Immature natural killer cell (primary cell): ENCODE data around the gene TGFBR3. TPM values are rescaled to one million over a fixed set of nuclear protein-coding genes. Genes with fewer than 3 reads are reported as not detected.

Source experiments
- DNase-seq, 3 donors: peaks; one replicate each; pipeline ENCODE4 v3.0.0; 2022; ENCODE audit warnings: mixed read lengths in 1 of 3
- H3K27ac Mint-ChIP-seq, 6 donors: one replicate each; pipeline ENCODE4 v1.8.0; 2020; ENCODE audit warnings: mixed read lengths in 6 of 6, mild to moderate bottlenecking in 5 of 6, inconsistent platforms in 4 of 6, moderate library complexity in 3 of 6
- H3K27me3 Mint-ChIP-seq, 3 donors: one replicate each; pipeline ENCODE4 v1.8.0; 2020 to 2021; ENCODE audit warnings: low read depth in 3 of 3, mild to moderate bottlenecking in 3 of 3, mixed read lengths in 3 of 3, moderate library complexity in 3 of 3, inconsistent platforms in 1 of 3
- H3K36me3 Mint-ChIP-seq, 3 donors: one replicate each; pipeline ENCODE4 v1.8.0; 2020; ENCODE audit warnings: mixed read lengths in 3 of 3, inconsistent platforms in 2 of 3, mild to moderate bottlenecking in 2 of 3
- H3K4me1 Mint-ChIP-seq, 2 donors: one replicate each; pipeline ENCODE4 v1.8.0; 2020; ENCODE audit warnings: inconsistent platforms in 2 of 2, mild to moderate bottlenecking in 2 of 2, mixed read lengths in 2 of 2, moderate library complexity in 1 of 2
- H3K4me3 Mint-ChIP-seq, 5 donors: one replicate each; pipeline ENCODE4 v1.8.0; 2020; ENCODE audit warnings: mild to moderate bottlenecking in 5 of 5, mixed read lengths in 5 of 5, inconsistent platforms in 3 of 5, moderate library complexity in 3 of 5
- H3K9me3 Mint-ChIP-seq, 6 donors: one replicate each; pipeline ENCODE4 v1.8.0; 2020; ENCODE audit warnings: mild to moderate bottlenecking in 6 of 6, mixed read lengths in 6 of 6, inconsistent platforms in 4 of 6, moderate library complexity in 3 of 6
- polyA plus RNA-seq, 3 donors: library from polyadenylated mRNA; unstranded; fragments of 300-500 nt; fragmentation: Illumina TruSeq; gene quantifications; one replicate each; pipeline ENCODE4 v1.2.3, GENCODE V29; 2021

Gene TGFBR3
- polyA plus RNA-seq, 3 donors from 2014 or later = 141 to 245 (median 183) TPM

DNA sequence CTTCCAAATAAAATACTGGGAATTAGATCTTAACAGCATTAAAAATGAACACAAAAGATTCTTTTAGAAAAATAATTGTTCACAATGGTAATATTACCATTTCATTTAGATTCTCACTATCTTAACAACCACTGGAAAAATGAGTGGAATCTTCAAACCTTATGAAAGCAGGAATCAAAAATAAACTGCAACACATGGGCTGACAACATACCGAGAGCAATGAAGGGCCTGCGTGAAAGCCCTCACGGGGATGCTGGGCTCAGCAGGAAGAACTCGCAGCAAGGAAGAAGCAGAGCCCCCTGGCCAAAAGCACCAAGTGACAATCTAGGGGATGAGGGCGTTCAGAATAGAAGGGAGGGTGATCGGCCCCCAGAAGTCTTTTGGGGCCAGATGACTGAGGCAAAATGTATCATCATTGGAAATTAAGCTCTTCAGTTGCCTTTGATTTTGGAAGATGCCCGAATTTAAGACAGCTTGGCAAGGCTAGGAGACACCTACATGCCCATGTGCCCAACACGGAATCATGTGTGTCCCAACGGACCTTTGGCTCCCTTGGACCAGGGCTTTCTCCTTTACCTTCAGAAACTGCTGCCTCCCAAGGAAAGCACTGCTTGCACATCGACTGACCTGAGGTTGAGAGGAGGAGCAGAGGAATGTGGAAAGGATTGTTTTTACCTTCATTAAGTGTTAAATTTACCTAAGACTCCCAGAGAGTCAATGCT, 103.9 kb downstream of the TGFBR3 start:
- Mint-ChIP-seq H3K4me1 (peaks cover 86% of the 10 kb centered on the region in 2 donors), H3K27ac (peak overlapping the region; percentile 16 to 76 (median 50)), H3K36me3 (peaks cover 17 to 51% (median 38%) of the 10 kb centered on the region in 3 donors), H3K9me3 (no peaks in the 10 kb centered on the region), H3K4me3 (no peak overlapping the region), H3K27me3 (peaks cover 3 to 8% (median 5%) of the 10 kb centered on the region in 3 donors)
- DNase-seq = no peak

GRCh38 chr1:91781371-91781825, 104.6 kb downstream of the TGFBR3 start:
- DNase-seq = no peak
- peaks cover 3 to 8% (median 5%) of the 10 kb centered on the region in 3 donors for H3K27me3 Mint-ChIP-seq
- peaks cover 17 to 51% (median 38%) of the 10 kb centered on the region in 3 donors for H3K36me3 Mint-ChIP-seq
- no peak overlapping the region for H3K4me3 Mint-ChIP-seq
- H3K9me3 Mint-ChIP-seq = no peaks in the 10 kb centered on the region
- H3K4me1 Mint-ChIP-seq = peaks cover 88 to 92% of the 10 kb centered on the region in 2 donors
- peak overlapping the region; percentile 22 to 84 (median 72) for H3K27ac Mint-ChIP-seq

- no peak overlapping the region for H3K4me3 Mint-ChIP-seq
These were observed 106.4 kb downstream of the TGFBR3 start for GRCh38 chr1:91779548-91780021.

GRCh38 chr1:91778964-91779363, 107.0 kb downstream of the TGFBR3 start:
- DNase-seq = no peak
- Mint-ChIP-seq H3K27me3 (peaks cover 2 to 8% (median 5%) of the 10 kb centered on the region in 3 donors), H3K27ac (peak overlapping the region; percentile 30 to 88 (median 68)), H3K36me3 (peaks cover 16 to 46% (median 33%) of the 10 kb centered on the region in 3 donors), H3K9me3 (no peaks in the 10 kb centered on the region), H3K4me1 (peaks cover 92 to 97% of the 10 kb centered on the region in 2 donors), H3K4me3 (peak overlapping the region in 1 of 5 donors; percentile 8)

More at GRCh38 chr1:91779548-91780021, 106.4 kb downstream of the TGFBR3 start:
- Mint-ChIP-seq H3K4me1 (peaks cover 94 to 97% of the 10 kb centered on the region in 2 donors), H3K27ac (peak overlapping the region in 5 of 6 donors; percentile 40 to 76 (median 67)), H3K9me3 (no peaks in the 10 kb centered on the region), H3K27me3 (peaks cover 2 to 8% (median 5%) of the 10 kb centered on the region in 3 donors), H3K36me3 (peaks cover 16 to 46% (median 33%) of the 10 kb centered on the region in 3 donors)
- no peak for DNase-seq

DNA sequence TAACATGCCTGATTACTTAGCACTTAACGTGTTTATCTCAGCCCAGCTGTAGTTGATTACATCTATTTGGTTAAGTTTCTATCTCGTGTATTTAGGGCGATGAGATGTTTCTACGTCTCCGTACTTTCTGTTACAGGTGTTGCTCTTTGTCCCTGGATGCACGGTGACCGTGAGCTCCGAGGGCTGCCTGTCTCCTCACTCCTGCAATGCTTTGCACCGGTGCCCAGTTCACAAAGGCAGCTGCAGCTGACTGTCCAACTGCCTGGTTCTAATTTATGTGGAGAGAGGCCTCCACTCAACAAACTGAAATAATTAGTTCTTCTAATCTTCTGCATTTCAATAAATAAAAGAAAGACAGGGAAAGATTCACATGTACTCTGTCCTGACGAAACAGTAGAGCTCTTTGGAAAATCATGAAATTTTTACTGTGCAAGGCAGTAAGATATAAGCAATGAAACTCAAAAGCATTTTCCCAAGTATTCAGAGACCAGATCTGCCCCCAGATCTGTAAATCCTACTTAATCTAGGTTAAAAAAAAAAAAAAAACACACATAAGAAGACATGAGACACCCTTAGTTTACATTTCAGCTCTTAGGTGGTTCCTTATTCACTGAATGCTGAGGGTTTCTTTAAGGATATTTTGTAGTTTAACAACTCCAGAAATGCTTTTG, 108.2 kb downstream of the TGFBR3 start:
- peak overlapping the region; percentile 17 to 87 (median 70) for H3K27ac Mint-ChIP-seq
- DNase-seq = no peak
- peaks cover 16 to 38% (median 26%) of the 10 kb centered on the region in 3 donors for H3K36me3 Mint-ChIP-seq
- H3K4me3 Mint-ChIP-seq = peak overlapping the region in 2 of 5 donors; percentile 10 to 14
- no peaks in the 10 kb centered on the region for H3K9me3 Mint-ChIP-seq
- peaks cover 2 to 8% (median 5%) of the 10 kb centered on the region in 3 donors for H3K27me3 Mint-ChIP-seq
- peaks cover 91 to 97% of the 10 kb centered on the region in 2 donors for H3K4me1 Mint-ChIP-seq

DNA sequence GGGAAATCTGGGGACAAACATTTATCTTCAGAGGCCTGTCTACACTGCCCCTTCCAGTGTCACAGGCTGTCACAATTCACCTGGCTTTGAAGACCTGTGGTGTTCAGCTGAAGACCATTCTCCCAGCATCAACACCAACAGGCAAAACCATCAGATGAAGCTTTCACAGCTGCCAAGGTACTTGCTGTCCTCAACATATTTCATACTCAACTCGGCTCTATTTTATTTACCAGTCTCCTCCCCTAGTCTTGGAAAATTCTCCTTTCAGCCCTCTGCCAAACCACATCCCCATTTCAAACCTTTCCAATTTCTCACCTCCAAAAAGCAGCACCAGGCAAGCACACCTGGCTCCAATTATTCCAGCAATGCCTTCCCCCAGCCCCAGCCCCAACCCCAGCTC, 108.8 kb downstream of the TGFBR3 start:
- no peak for DNase-seq
- Mint-ChIP-seq H3K27ac (peak overlapping the region; percentile 17 to 87 (median 70)), H3K9me3 (no peaks in the 10 kb centered on the region), H3K27me3 (peaks cover 2 to 8% (median 5%) of the 10 kb centered on the region in 3 donors), H3K4me1 (peaks cover 91 to 97% of the 10 kb centered on the region in 2 donors), H3K36me3 (peaks cover 16 to 34% (median 22%) of the 10 kb centered on the region in 3 donors), H3K4me3 (no peak overlapping the region)

GRCh38 chr1:91776068-91776794, 109.7 kb downstream of the TGFBR3 start:
- Mint-ChIP-seq H3K36me3 (peaks cover 8 to 28% (median 13%) of the 10 kb centered on the region in 3 donors), H3K4me1 (peaks cover 90 to 96% of the 10 kb centered on the region in 2 donors), H3K27me3 (peaks cover 0 to 8% (median 5%) of the 10 kb centered on the region in 3 donors), H3K4me3 (peak overlapping the region in 1 of 5 donors; percentile 1), H3K9me3 (no peaks in the 10 kb centered on the region), H3K27ac (peak overlapping the region; percentile 3 to 92 (median 76))
- no peak for DNase-seq

DNA sequence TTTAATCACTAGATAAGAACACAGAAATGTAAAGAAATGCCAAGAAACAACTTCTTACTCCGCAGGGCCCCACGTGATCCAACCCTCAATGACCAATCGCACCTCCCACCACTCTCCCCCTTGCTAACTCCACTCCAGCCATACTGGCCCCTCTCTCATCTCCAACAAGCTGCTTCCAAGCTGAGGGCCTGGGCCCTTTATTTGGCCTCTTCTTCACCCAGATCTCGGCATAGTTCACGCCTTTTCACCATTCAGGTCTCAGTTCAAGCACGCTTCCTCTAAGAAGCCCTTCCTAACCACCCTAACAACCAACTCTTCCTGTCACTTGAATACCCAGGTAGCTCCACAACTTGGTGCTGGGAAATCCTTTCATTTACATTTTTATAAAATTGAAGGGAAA, 110.7 kb downstream of the TGFBR3 start:
- Mint-ChIP-seq H3K36me3 (peaks cover 4 to 24% (median 9%) of the 10 kb centered on the region in 3 donors), H3K27me3 (peaks cover 0 to 5% (median 5%) of the 10 kb centered on the region in 3 donors), H3K4me3 (peak overlapping the region; percentile 53 to 64 (median 63)), H3K27ac (peak overlapping the region; percentile 66 to 92 (median 82)), H3K9me3 (no peaks in the 10 kb centered on the region), H3K4me1 (peaks cover 85 to 98% of the 10 kb centered on the region in 2 donors)
- no peak for DNase-seq

GRCh38 chr1:91774520-91775203, 111.3 kb downstream of the TGFBR3 start:
- Mint-ChIP-seq H3K27ac (peak overlapping the region; percentile 66 to 92 (median 82)), H3K36me3 (peaks cover 4 to 22% (median 15%) of the 10 kb centered on the region in 3 donors), H3K4me1 (peaks cover 86 to 98% of the 10 kb centered on the region in 2 donors), H3K4me3 (peak overlapping the region in 4 of 5 donors; percentile 53 to 64 (median 59)), H3K9me3 (no peaks in the 10 kb centered on the region), H3K27me3 (peaks cover 0 to 5% (median 2%) of the 10 kb centered on the region in 3 donors)
- DNase-seq = no peak

DNA sequence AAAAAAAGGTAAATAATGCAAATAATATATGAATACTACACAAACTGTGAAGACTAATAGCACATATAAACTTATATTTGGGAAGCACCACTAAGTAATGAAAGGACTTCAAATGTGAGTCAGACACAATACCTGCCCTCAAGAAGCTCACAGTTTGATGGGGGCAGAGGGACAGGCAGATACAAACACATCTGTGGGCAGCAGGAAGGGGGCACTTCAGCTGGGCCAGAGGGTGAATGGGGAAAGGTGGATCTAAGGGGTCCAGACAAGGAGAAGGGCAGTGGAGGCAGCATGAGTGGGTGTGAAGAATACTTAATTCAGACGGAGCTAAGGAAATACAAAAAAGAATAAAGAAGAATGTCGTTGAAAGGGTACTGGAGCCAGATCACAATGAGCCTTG, 114.2 kb downstream of the TGFBR3 start:
- Mint-ChIP-seq H3K9me3 (no peaks in the 10 kb centered on the region), H3K4me3 (peak overlapping the region in 1 of 5 donors; percentile 4), H3K4me1 (peaks cover 87 to 98% of the 10 kb centered on the region in 2 donors), H3K27ac (peak overlapping the region in 5 of 6 donors; percentile 16 to 80 (median 67)), H3K36me3 (peaks cover 12 to 21% (median 12%) of the 10 kb centered on the region in 3 donors), H3K27me3 (peaks cover 0 to 12% (median 5%) of the 10 kb centered on the region in 3 donors)
- no peak for DNase-seq

GRCh38 chr1:91770667-91771268, 115.2 kb downstream of the TGFBR3 start:
- H3K36me3 Mint-ChIP-seq = peaks cover 12 to 24% (median 15%) of the 10 kb centered on the region in 3 donors
- no peaks in the 10 kb centered on the region for H3K9me3 Mint-ChIP-seq
- peak overlapping the region in 2 of 6 donors; percentile 5 to 18 for H3K27ac Mint-ChIP-seq
- H3K4me3 Mint-ChIP-seq = no peak overlapping the region
- peaks cover 0 to 10% (median 8%) of the 10 kb centered on the region in 3 donors for H3K27me3 Mint-ChIP-seq
- no peak for DNase-seq
- peaks cover 87 to 98% of the 10 kb centered on the region in 2 donors for H3K4me1 Mint-ChIP-seq

DNA sequence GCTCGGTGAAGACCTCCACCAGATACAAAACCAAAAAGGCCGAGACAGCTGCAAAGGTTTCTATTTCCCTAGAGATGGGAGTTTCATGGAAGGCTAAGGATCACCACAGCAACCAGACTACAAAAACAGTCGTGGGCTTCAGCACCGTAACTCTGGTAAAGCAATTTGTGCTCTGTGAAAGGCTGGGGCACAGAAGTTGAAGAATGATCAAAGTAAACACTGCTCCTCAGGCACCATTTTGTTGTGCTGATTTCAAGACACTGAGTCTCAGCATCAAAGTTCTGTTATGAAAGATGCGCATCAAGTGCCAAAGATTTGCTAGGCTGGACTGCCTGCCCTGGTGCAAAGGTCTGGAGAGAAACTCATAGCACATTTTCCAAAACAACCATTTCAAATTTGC, 116.2 kb downstream of the TGFBR3 start:
- no peak for DNase-seq
- Mint-ChIP-seq H3K27ac (peak overlapping the region; percentile 69 to 86 (median 78)), H3K36me3 (peaks cover 8 to 33% (median 19%) of the 10 kb centered on the region in 3 donors), H3K4me3 (peak overlapping the region in 2 of 5 donors; percentile 48 to 66), H3K4me1 (peaks cover 87 to 98% of the 10 kb centered on the region in 2 donors), H3K9me3 (no peaks in the 10 kb centered on the region), H3K27me3 (peaks cover 0 to 17% (median 9%) of the 10 kb centered on the region in 3 donors)
